ENCODE measurements around the gene PTPRU.
"Not testable (repeated sequence)": the region's sequence is repeated elsewhere in the genome, so short reads cannot be mapped to it uniquely, and the experiment has no call there.

PTPRU gene

GRCh38 chr1:29222260-29222659 lies 14.1 kb upstream of the PTPRU start:
- not testable (repeated sequence) for DNase-seq

GRCh38 chr1:29222686-29223085 lies 13.6 kb upstream of the PTPRU start:
- DNase-seq: no peak

GRCh38 chr1:29223521-29223920 lies 12.8 kb upstream of the PTPRU start:
- DNase-seq: no peak

GRCh38 chr1:29224356-29224837 lies 11.9 kb upstream of the PTPRU start:
- no peak for DNase-seq

GRCh38 chr1:29225361-29225760 lies 11.0 kb upstream of the PTPRU start:
- no peak for DNase-seq

GRCh38 chr1:29227511-29227910 lies 8.8 kb upstream of the PTPRU start:
- no peak for DNase-seq

- DNase-seq: no peak
Measured at GRCh38 chr1:29230204-29230552, 6.1 kb upstream of the PTPRU start.

GRCh38 chr1:29230553-29231378 lies 5.6 kb upstream of the PTPRU start, which contains the start of gene MECR:
Gene MECR, minus strand, starts transcription at chr1:29230934. Its CDS starts 28 bp downstream, at chr1:29230906.
- peak; percentile 72 to 92 for DNase-seq

GRCh38 chr1:29232387-29232786 lies 3.9 kb upstream of the PTPRU start:
- no peak for DNase-seq

- DNase-seq: no peak
Measured at GRCh38 chr1:29233693-29234092, 2.6 kb upstream of the PTPRU start.

GRCh38 chr1:29234471-29234870 lies 1.9 kb upstream of the PTPRU start:
- peak in 1 of 2 experiments; percentile 15 for DNase-seq

- not testable (repeated sequence) for DNase-seq
Measured at GRCh38 chr1:29234881-29235280, 1.4 kb upstream of the PTPRU start.

GRCh38 chr1:29236712-29237128 lies 398 bp downstream of the PTPRU start:
- peak in 1 of 2 experiments; percentile 53 for DNase-seq

GRCh38 chr1:29237129-29237821 lies 953 bp downstream of the PTPRU start:
- peak in 1 of 2 experiments; percentile 59 for DNase-seq

- DNase-seq: peak in 1 of 2 experiments; percentile 67
Measured at GRCh38 chr1:29237852-29238619, 1.7 kb downstream of the PTPRU start.

- DNase-seq: no peak
Measured at GRCh38 chr1:29238620-29239002, 2.3 kb downstream of the PTPRU start.

GRCh38 chr1:29239142-29239541 lies 2.8 kb downstream of the PTPRU start:
- DNase-seq: no peak

GRCh38 chr1:29240400-29240837 lies 4.1 kb downstream of the PTPRU start:
- DNase-seq: no peak

GRCh38 chr1:29240986-29241385 lies 4.7 kb downstream of the PTPRU start:
- no peak for DNase-seq

GRCh38 chr1:29243023-29243870 lies 6.9 kb downstream of the PTPRU start:
- DNase-seq: no peak

GRCh38 chr1:29243871-29244200 lies 7.5 kb downstream of the PTPRU start:
- DNase-seq: no peak

GRCh38 chr1:29245261-29245660 lies 8.9 kb downstream of the PTPRU start:
- DNase-seq: no peak

All from NCI-H526 (cell line).